Neural crest cell (in vitro differentiated cells): ENCODE results near the gene PRRC2B. TPM values are rescaled to one million over a fixed set of nuclear protein-coding genes. Genes with fewer than 3 reads are reported as not detected.
"Not testable (repeated sequence)": the region's sequence is repeated elsewhere in the genome, so short reads cannot be mapped to it uniquely, and the experiment has no call there.

Source experiments
- DNase-seq: peaks from one replicate; pipeline ENCODE4 v3.0.0; 2021; ENCODE audit warnings: low read depth, mixed read lengths, low spot score
- H3K27ac Mint-ChIP-seq: one replicate; pipeline ENCODE4 v1.8.0; 2021; ENCODE audit warnings: mild to moderate bottlenecking, mixed read lengths; ENCODE audit not compliant: unreplicated experiment
- H3K27me3 Mint-ChIP-seq: 2 replicates; pipeline ENCODE4 v1.8.0; 2021; ENCODE audit warnings: low read depth, mild to moderate bottlenecking, mixed read lengths
- H3K36me3 Mint-ChIP-seq: 2 replicates; pipeline ENCODE4 v1.8.0; 2021; ENCODE audit warnings: low read depth, mild to moderate bottlenecking, mixed read lengths
- H3K4me1 Mint-ChIP-seq: 2 replicates; pipeline ENCODE4 v1.8.0; 2021; ENCODE audit warnings: mixed read lengths
- H3K4me3 Mint-ChIP-seq: one replicate; pipeline ENCODE4 v1.8.0; 2021; ENCODE audit warnings: mild to moderate bottlenecking, mixed read lengths
- H3K9me3 Mint-ChIP-seq: 2 replicates; pipeline ENCODE4 v1.8.0; 2021; ENCODE audit warnings: mixed read lengths
- CTCF ChIP-seq: fragments of 200-600 bp; sonication (generic); conservative IDR thresholded peaks from 2 replicates; pipeline ENCODE4 v1.5.0; 2021; ENCODE audit warnings: antibody characterized with exemption, mild to moderate bottlenecking
- total RNA-seq: library from RNA; stranded (reverse); gene quantifications from 2 replicates; pipeline ENCODE4 v1.2.1, GENCODE V29; 2021

The PRRC2B gene
- total RNA-seq, 1 donor from 2014 or later = 349 TPM

DNA sequence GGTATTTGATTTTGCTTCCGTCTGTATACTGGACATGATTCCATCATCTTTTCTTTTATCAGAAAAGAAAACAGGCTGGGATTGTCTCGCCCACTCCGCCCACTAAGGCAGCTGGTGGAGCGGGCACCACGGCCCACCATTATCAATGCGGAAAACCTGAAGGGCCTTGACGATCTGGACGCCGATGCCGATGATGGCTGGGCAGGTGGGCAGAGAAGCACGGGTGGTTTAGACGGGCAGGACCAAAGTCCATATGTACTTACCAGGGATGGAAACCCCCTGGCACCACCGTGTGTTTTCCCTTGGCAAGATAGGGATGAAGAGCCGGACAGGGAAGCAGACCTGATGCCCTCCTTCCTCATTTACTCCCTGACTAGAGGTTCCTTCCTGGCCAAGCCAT lies 53.7 kb downstream of the PRRC2B start:
- TF ChIP-seq CTCF = no peak
- Mint-ChIP-seq H3K9me3 (no peaks in the 10 kb centered on the region), H3K4me3 (no peak overlapping the region), H3K4me1 (peaks cover 4% of the 10 kb centered on the region), H3K27ac (no peak overlapping the region), H3K36me3 (peaks cover 47% of the 10 kb centered on the region), H3K27me3 (no peaks in the 10 kb centered on the region)
- DNase-seq = no peak

DNA sequence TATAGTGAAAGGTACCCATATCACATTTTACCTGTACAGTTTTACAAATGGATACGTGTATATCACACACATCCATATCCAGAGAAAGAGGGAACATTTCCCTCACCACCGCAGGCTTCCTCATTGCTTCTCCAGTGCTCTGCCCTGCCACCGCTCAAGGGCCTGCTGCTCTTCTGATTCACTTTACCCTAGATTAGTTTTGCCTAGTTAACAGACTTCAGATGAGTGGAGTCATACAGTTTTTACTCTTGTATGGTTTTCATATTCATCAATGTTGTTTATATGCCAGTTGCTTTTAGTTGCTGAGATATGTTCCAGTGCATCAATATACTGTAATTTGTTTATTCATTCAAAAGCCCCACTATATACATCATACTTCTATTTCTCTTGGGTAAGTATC lies 54.9 kb downstream of the PRRC2B start:
- H3K4me3 Mint-ChIP-seq = no peak overlapping the region
- DNase-seq = no peak
- peaks cover 52% of the 10 kb centered on the region for H3K36me3 Mint-ChIP-seq
- H3K4me1 Mint-ChIP-seq = peaks cover 4% of the 10 kb centered on the region
- H3K27ac Mint-ChIP-seq = no peak overlapping the region
- no peaks in the 10 kb centered on the region for H3K27me3 Mint-ChIP-seq
- no peaks in the 10 kb centered on the region for H3K9me3 Mint-ChIP-seq
- TF ChIP-seq CTCF = no peak

DNA sequence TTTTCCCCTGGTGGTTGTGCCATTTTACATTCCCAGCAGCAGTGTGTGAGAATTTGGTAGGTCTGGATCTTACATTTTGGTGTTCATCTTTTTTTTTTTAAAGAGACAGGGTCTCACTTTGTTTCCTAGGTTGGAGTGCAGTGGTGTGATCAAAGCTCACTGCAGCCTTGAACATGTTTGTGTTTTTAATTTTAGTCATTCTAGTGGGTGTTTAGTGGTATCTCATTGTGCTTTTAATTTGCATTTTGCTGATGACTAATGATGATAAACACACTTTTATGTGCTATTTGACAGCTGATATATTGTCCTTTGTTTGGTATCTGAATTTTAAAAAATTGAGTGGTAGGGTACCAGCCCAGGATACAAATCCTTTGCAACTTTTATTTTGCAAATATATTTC lies 55.4 kb downstream of the PRRC2B start:
- Mint-ChIP-seq H3K4me1 (peaks cover 2% of the 10 kb centered on the region), H3K27me3 (no peaks in the 10 kb centered on the region), H3K9me3 (no peaks in the 10 kb centered on the region), H3K36me3 (peaks cover 54% of the 10 kb centered on the region), H3K27ac (no peak overlapping the region), H3K4me3 (no peak overlapping the region)
- no peak for TF ChIP-seq CTCF
- DNase-seq = no peak

- H3K36me3 Mint-ChIP-seq = peaks cover 46% of the 10 kb centered on the region
- H3K27ac Mint-ChIP-seq = no peak overlapping the region
- no peaks in the 10 kb centered on the region for H3K27me3 Mint-ChIP-seq
- no peak overlapping the region for H3K4me3 Mint-ChIP-seq
- no peak for TF ChIP-seq CTCF
- no peaks in the 10 kb centered on the region for H3K9me3 Mint-ChIP-seq
- H3K4me1 Mint-ChIP-seq = no peaks in the 10 kb centered on the region
- no peak for DNase-seq
These were observed 60.1 kb downstream of the PRRC2B start for GRCh38 chr9:131454028-131454427.

DNA sequence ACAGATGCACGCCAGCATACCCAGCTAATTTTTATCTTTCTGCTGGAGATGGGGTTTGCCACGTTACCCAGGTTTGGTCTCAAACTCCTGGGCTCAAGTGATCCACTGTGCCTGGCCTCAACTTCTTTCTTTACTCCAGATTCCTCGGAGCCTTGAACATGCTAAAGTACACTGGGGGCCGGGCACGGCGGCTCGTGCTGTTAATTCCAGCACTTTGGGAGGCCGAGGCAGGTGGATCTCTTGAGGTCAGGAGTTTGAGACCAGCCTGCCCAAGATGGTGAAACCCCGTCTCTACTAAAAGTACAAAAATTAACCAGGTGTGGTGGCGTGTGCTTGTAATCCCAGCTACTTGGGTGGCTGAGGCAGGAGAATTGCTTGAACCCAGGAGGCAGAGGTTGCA lies 61.8 kb downstream of the PRRC2B start:
- H3K4me3 Mint-ChIP-seq, H3K9me3 Mint-ChIP-seq, H3K27ac Mint-ChIP-seq, H3K4me1 Mint-ChIP-seq, H3K27me3 Mint-ChIP-seq, DNase-seq: not testable (repeated sequence)
- H3K36me3 Mint-ChIP-seq = peaks cover 43% of the 10 kb centered on the region

DNA sequence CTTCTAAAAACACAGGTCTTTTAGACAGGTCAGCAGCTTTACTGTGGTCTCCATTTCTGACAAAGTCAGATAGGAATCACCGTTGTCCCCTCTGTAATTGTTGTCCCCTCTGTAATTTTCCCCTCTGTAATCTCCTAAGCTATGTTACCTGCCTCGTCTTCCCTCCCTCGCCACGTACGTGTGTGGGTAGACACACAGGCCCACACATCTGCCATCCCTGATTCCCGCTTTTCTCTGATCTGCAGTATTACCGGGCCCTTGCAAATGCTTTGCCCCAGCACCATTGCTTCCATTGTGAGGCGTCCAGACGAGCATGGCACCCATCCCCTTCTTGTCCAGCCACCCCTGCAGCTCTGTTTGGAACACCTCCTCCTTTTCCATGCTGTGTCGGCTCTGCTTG lies 63.9 kb downstream of the PRRC2B start:
- no peak overlapping the region for H3K4me3 Mint-ChIP-seq
- H3K36me3 Mint-ChIP-seq = peaks cover 40% of the 10 kb centered on the region
- DNase-seq = no peak
- H3K9me3 Mint-ChIP-seq = no peaks in the 10 kb centered on the region
- no peaks in the 10 kb centered on the region for H3K27me3 Mint-ChIP-seq
- no peaks in the 10 kb centered on the region for H3K4me1 Mint-ChIP-seq
- no peak overlapping the region for H3K27ac Mint-ChIP-seq
- TF ChIP-seq CTCF = no peak
